NCI-H146 treated with DMSO at 0.1 percent for 48 hours (cell line): ENCODE measurements around the gene CLEC16A.

Experiments used
- DNase-seq: peaks from one replicate; lab custom pipeline; 2025; ENCODE audit not compliant: unreplicated experiment; lab: John Stamatoyannopoulos, UW

Gene CLEC16A

DNA sequence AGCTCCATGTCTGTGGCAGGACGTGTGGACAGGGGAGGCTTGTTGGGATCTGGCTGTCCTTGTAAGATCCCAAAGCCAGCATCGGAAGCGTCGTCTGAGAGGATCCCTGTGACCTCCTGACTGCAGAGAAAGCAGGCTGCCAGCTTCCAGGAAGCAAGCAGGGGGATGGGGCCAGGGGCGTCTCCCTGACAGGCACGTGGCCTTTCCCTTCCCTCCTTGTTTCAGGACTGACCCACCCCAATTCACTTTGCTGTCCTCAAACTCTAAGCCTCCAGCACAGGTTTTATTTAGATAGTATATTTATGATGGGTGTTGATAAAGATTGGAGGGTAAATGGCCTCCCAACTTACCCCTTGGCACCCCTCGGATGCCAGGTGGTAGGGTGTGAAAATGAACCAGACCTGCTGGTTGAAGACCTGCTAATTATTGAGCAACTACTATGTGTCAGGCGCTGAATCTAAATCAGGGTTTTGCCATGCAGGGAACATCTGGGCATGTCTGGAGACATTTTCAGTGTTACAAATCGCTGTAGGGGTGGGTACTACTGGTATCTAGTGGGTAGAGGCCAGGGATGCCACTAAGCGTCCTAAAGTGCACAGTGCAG, 287.1 kb downstream of the CLEC16A start:
- no peak for DNase-seq
